Measurements from ENCODE around the gene AZU1.

DNA sequence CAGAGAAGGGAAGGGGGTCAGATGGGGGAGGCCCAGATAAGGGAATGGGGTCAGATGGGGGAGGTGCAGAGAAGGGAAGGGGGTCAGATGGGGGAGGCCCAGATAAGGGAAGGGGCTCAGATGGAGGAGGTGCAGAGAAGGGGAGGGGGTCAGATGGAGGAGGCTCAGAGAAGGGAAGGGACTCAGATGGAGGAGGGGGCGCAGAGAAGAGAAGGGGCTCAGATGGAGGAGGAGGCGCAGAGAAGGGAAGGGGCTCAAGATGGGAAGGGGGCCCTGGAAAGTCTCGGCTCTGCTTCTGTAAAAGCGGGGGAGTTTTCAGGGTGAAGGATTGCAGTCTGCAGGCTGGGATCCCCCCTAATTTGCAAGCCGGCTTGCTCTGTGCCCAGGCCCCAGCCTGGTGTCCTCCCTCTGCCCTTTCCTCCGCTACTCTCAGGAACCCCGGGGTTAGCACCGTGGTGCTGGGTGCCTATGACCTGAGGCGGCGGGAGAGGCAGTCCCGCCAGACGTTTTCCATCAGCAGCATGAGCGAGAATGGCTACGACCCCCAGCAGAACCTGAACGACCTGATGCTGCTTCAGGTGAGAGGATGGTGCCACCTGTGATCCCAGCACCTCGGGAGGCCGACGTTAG is 1.6 kb downstream of the AZU1 start:
- TF ChIP-seq, protein P1, sequence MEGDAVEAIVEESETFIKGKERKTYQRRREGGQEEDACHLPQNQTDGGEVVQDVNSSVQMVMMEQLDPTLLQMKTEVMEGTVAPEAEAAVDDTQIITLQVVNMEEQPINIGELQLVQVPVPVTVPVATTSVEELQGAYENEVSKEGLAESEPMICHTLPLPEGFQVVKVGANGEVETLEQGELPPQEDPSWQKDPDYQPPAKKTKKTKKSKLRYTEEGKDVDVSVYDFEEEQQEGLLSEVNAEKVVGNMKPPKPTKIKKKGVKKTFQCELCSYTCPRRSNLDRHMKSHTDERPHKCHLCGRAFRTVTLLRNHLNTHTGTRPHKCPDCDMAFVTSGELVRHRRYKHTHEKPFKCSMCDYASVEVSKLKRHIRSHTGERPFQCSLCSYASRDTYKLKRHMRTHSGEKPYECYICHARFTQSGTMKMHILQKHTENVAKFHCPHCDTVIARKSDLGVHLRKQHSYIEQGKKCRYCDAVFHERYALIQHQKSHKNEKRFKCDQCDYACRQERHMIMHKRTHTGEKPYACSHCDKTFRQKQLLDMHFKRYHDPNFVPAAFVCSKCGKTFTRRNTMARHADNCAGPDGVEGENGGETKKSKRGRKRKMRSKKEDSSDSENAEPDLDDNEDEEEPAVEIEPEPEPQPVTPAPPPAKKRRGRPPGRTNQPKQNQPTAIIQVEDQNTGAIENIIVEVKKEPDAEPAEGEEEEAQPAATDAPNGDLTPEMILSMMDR (IDR thresholded peaks at IDR 0.05 in 4 of 5, conservative IDR thresholded peaks at IDR 0.05 in 1 of 5) = no peak
- TF ChIP-seq POLR2A (IDR thresholded peaks at IDR 0.05) = no peak

All from gastrocnemius medialis (tissue), 4 donors.